Fibroblast of lung (primary cell): ENCODE measurements around the gene DNAJC13.

ENCODE experiments used
- EZH2 ChIP-seq: IDR thresholded peaks from 2 replicates; pipeline ENCODE4 v1.5.1; 2012; ENCODE audit warnings: low read length, control low read depth, mild to moderate bottlenecking; ENCODE audit errors: missing control alignments
- TF ChIP-seq, protein P1 (sequence below), 2 donors: IDR thresholded peaks in 1 of 2; conservative IDR thresholded peaks in 1 of 2; 1 replicate in 1 of 2; 2 replicates in 1 of 2; pipeline ENCODE4 v1.5.1; 2011 to 2012; ENCODE audit warnings: low read length in 2 of 2, control low read depth in 1 of 2, inconsistent platforms in 1 of 2, low read depth in 1 of 2, mild to moderate bottlenecking in 1 of 2

DNA sequence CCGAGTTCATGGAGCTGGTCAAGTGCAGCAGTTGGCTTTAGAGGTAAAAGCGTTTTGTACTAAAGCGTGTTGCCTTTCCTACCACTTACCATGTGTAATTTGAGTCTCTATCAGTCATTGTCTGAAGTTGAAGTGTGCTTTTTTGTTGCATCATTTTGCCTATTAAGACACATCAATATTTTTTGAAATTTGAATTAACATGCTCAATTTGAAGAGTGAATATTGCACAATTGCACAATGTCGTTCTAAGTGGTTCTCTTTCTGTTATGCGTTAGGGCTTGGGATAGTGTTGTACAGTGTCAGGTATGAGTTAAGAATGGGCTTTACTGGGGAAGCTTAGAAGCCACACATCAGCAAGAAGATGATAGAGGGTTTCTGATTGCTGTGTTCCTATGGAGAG is 95.8 kb downstream of the DNAJC13 start:
- TF ChIP-seq EZH2 = no peak
- TF ChIP-seq, protein P1, sequence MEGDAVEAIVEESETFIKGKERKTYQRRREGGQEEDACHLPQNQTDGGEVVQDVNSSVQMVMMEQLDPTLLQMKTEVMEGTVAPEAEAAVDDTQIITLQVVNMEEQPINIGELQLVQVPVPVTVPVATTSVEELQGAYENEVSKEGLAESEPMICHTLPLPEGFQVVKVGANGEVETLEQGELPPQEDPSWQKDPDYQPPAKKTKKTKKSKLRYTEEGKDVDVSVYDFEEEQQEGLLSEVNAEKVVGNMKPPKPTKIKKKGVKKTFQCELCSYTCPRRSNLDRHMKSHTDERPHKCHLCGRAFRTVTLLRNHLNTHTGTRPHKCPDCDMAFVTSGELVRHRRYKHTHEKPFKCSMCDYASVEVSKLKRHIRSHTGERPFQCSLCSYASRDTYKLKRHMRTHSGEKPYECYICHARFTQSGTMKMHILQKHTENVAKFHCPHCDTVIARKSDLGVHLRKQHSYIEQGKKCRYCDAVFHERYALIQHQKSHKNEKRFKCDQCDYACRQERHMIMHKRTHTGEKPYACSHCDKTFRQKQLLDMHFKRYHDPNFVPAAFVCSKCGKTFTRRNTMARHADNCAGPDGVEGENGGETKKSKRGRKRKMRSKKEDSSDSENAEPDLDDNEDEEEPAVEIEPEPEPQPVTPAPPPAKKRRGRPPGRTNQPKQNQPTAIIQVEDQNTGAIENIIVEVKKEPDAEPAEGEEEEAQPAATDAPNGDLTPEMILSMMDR (conservative IDR thresholded peaks at IDR 0.05 in 1 of 2, IDR thresholded peaks at IDR 0.05 in 1 of 2; ENCODE audit: low read depth in 1 of 2, low read length in 2 of 2) = no peak
